GM10266 (cell line): ENCODE data around the gene SPRY1.
A peak's percentile ranks its signal among the peaks of the same experiment; 100 is the strongest.

Experiments
- DNase-seq: peaks from one replicate; pipeline ENCODE4 v3.0.0; 2012; ENCODE audit errors: extremely low spot score
- TF ChIP-seq, protein P1 (sequence below): IDR thresholded peaks from 2 replicates; pipeline ENCODE4 v1.5.1; 2012; ENCODE audit warnings: mild to moderate bottlenecking, low read depth; ENCODE audit not compliant: control insufficient read depth, insufficient read depth; ENCODE audit errors: missing control alignments

The SPRY1 gene

DNA sequence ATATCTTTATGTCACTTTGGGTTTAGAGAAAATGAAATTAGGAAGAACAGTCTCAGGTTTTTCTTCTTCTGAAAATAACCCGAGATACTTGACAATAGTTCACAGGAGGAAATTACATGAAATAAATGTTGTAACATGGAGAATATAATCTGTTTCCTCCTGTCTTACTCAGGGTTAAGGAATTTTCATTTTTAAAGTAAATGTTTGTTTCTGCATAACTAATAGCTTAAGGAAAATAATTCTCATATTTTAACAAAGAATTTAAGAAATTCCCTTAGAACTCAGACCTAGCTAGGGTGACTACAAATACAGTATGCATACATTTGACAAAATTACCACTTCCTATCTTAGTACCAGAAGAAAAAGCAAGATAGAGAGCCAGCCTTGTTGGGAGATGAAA is 17.2 kb upstream of the SPRY1 start:
- DNase-seq = no peak
- TF ChIP-seq, protein P1, sequence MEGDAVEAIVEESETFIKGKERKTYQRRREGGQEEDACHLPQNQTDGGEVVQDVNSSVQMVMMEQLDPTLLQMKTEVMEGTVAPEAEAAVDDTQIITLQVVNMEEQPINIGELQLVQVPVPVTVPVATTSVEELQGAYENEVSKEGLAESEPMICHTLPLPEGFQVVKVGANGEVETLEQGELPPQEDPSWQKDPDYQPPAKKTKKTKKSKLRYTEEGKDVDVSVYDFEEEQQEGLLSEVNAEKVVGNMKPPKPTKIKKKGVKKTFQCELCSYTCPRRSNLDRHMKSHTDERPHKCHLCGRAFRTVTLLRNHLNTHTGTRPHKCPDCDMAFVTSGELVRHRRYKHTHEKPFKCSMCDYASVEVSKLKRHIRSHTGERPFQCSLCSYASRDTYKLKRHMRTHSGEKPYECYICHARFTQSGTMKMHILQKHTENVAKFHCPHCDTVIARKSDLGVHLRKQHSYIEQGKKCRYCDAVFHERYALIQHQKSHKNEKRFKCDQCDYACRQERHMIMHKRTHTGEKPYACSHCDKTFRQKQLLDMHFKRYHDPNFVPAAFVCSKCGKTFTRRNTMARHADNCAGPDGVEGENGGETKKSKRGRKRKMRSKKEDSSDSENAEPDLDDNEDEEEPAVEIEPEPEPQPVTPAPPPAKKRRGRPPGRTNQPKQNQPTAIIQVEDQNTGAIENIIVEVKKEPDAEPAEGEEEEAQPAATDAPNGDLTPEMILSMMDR = no peak

DNA sequence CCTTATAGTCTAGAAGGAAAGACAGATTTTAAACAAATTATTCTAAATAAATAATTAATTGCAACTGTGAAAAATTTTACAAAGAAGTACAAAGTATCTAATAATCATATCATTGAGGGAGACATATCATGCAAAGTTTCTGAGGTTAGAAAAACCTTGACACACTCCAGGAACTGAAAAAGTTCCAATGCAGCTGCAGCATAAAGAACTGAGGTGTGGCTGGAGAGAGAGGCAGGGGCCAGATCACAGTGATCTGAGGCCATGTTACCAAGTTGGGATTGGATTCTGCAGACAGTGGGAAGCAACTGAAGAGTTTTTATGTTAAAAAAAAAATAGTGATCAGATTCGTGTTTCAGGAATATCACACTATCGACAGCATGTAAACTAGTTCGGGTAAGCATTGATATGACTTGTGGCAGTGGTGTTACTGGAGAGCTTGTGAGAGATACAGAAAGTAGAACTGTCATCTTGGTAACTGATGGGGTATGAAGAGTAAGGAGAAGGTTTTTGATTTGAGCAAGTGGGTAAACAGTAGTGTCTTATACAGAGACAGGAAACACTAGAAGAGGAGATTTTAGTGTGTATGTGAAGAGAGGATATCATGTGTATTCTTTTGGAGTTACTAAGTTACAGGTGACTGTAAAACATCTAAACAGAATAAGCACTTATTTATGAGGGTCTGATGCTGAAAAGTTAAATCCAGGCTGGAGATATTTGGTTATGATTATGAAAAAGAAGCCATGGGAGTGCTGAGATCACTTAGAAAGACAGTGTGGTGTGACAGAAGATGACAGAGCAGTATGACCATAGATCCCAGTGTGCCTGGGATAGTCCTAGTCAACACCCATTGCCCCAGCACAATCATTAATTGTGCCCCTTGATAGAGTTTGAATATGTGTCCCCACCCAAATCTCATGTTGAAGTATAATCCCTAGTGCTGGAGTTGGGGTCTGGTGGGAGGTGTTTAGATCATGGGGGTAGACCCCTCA is 15.6 kb upstream of the SPRY1 start:
- TF ChIP-seq, protein P1 = no peak
- no peak for DNase-seq

DNA sequence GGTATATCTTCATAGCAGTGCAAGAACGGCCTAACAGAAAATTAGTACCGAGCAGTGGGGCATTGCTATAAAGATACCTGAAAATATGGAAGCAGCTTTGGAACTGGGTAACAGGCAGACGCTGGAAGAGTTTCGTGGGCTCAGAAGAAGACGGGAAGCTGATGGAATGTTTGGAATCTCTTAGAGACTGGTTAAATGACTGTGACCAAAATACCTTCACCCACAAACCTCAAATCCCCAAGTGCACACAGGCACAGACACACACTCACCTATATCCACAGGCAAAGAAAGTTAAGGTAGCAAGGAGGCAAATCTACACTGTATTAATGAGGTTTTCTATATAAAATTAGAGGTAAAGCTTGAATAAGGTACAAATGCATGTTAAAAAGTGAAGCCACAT is 14.6 kb upstream of the SPRY1 start:
- DNase-seq = no peak
- TF ChIP-seq, protein P1 = no peak

DNA sequence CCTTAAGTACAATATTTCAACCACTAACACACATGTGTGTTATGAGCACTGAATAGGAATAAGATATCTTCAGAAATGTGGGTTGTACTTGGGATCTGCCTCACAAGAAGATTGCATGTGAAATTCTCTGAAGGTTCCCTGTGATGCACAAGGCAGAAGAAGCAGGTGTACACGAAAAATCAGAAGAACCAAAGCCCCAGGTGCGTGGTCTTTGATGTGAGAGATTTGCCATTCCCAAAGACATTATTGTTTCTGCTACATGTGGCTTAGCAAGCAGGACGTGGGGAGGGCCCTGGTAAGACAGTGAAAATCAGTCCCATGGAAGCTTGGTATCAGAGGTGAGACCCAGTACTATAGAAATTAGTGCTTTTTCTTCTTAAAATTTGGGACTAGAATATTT is 13.0 kb upstream of the SPRY1 start:
- no peak for DNase-seq
- TF ChIP-seq, protein P1 = no peak

DNA sequence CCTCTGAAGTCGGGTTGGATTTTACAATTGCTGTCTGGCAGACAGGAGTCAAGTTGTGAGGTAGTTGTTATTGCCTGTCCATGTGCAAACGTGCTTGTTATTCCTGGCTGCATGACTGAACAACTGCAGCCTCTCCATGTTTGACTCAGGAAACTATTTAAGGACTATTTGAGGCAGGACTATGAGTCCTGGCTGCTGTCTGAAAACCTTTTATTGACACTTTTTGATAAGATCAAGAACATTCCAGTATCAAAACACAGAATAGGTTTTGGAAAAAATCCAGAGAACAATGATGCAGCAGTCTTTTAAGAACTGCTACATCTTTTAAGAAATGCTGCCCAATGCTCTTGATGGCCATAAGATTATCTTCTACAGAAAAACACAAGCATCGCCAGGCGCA is 10.0 kb upstream of the SPRY1 start:
- TF ChIP-seq, protein P1 = no peak
- DNase-seq = no peak

DNA sequence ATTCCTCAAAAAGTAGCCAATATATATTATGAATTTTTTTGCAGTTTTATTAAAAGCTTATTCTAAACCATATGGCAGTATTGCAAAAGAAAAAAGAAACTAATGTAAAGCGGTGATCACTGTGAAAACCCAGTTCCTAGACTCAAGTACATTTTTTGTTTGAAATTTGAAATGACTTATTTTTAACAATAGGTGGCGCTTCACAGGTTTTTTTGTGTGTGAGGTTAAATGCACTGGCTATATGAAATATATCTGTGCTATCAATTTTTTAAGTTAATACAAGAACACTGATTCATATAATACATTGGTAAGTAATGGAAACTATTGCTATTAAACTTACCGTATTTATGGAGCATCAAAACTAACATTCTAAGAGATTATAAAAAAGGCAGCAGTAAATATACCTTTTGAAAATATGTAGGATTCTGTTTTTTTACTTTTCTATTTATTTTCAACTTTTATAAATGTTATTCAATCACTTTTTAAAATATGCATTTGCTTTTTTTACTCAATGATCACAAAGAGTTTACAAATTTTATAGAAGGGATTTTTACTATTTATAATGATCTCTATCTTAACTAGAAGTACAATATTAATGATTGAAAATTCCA is 5.6 kb upstream of the SPRY1 start:
- TF ChIP-seq, protein P1 = peak; percentile 49
- DNase-seq = no peak

DNA sequence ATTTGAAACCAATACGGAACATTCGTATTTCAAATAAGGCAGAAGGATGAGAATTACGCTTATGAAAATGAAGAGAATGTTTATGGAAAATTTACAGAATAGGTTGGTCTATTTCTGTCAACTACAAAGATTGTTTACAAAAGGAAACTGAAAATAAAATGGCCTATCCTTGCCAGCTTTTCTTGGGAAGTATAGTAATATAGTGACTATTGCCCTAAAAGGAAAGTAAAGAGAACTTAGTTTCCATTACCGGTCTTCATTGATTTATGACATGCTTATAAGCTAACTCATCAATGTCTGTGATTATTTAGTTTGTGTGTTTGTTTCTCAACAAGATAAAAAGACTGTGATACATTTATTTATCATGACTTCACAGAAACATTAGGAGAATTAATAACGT is 2.9 kb upstream of the SPRY1 start:
- no peak for DNase-seq
- TF ChIP-seq, protein P1 = no peak
